IMR-90 (cell line): ENCODE data around the gene FTO. TPM values are rescaled to one million over a fixed set of nuclear protein-coding genes. Genes with fewer than 3 reads are reported as not detected.

Source experiments
- ATAC-seq: fragments of 200-7000 bp; cut with Tn5 transposase; 2 replicates; pipeline ENCODE4 v1.9.1; 2020; ENCODE audit warnings: low read depth, mild to moderate bottlenecking, moderate library complexity
- BruUV-seq: library from RNA; stranded (reverse); fragments of 400-500 nt; replicated peaks from 2 replicates; lab custom pipeline; 2021; lab: Mats Ljungman, UMichigan
- CTCF ChIA-PET: fragments of 300-600 bp; formaldehyde crosslinking; extraction: SDS; loops from one replicate; lab custom pipeline; 2021; ENCODE audit warnings: antibody characterized with exemption; lab: Yijun Ruan, JAX
- POLR2A ChIA-PET: fragments of 300-600 bp; sonication (Branson Sonifier 250); formaldehyde crosslinking; loops from one replicate; lab custom pipeline; 2022; ENCODE audit warnings: antibody characterized with exemption; ENCODE audit not compliant: unreplicated experiment; lab: Charles Lee
- DNase-seq: peaks from one replicate; pipeline ENCODE4 v3.0.0; 2013
- H2AFZ ChIP-seq: replicated peaks from 2 replicates; pipeline ENCODE3; 2013; ENCODE audit warnings: low read length, mild to moderate bottlenecking; ENCODE audit not compliant: poor library complexity
- H2AK5ac ChIP-seq: 2 replicates; pipeline ENCODE4 v1.6.1; 2013; ENCODE audit warnings: low read depth, low read length, inconsistent platforms
- H2AK9ac ChIP-seq: replicated peaks from 2 replicates; pipeline ENCODE3; 2013; ENCODE audit warnings: mild to moderate bottlenecking, low read depth, low read length, moderate library complexity; ENCODE audit not compliant: poor library complexity
- H2BK120ac ChIP-seq: 2 replicates; pipeline ENCODE4 v1.6.1; 2013; ENCODE audit warnings: low read depth, low read length, inconsistent platforms
- H2BK15ac ChIP-seq: 3 replicates; pipeline ENCODE4 v1.6.1; 2013; ENCODE audit warnings: low read depth, low read length, inconsistent platforms
- H2BK20ac ChIP-seq: 2 replicates; pipeline ENCODE4 v1.6.1; 2013; ENCODE audit warnings: low read depth, mild to moderate bottlenecking, inconsistent platforms, low read length, moderate library complexity
- H2BK5ac ChIP-seq: 2 replicates; pipeline ENCODE4 v1.6.1; 2013; ENCODE audit warnings: mild to moderate bottlenecking, low read depth, low read length, inconsistent platforms; ENCODE audit not compliant: poor library complexity, severe bottlenecking
- H3K14ac ChIP-seq: replicated peaks from 2 replicates; pipeline ENCODE4 v1.6.1; 2013; ENCODE audit warnings: low read depth, low read length, inconsistent platforms
- H3K18ac ChIP-seq: 2 replicates; pipeline ENCODE4 v1.6.1; 2013; ENCODE audit warnings: low read depth, low read length, control low read depth
- H3K23ac ChIP-seq: 2 replicates; pipeline ENCODE4 v1.6.1; 2013; ENCODE audit warnings: low read depth, low read length, inconsistent platforms
- H3K27ac ChIP-seq: 2 replicates; pipeline ENCODE4 v1.5.1; 2013; ENCODE audit warnings: mild to moderate bottlenecking, control low read depth, low read length; ENCODE audit not compliant: insufficient read depth
- H3K27me3 ChIP-seq: 2 replicates; pipeline ENCODE4 v1.6.1; 2013; ENCODE audit warnings: low read length; ENCODE audit not compliant: control insufficient read depth, insufficient read depth
- H3K36me3 ChIP-seq: 2 replicates; pipeline ENCODE4 v1.6.1; 2013; ENCODE audit warnings: low read length, mixed read lengths; ENCODE audit not compliant: control insufficient read depth, insufficient read depth
- H3K4ac ChIP-seq: 2 replicates; pipeline ENCODE4 v1.6.1; 2013; ENCODE audit warnings: low read depth, low read length, inconsistent platforms
- H3K4me1 ChIP-seq: 2 replicates; pipeline ENCODE4 v1.6.1; 2013; ENCODE audit warnings: low read length, mixed read lengths; ENCODE audit not compliant: control insufficient read depth, insufficient read depth
- H3K4me2 ChIP-seq: 2 replicates; pipeline ENCODE4 v1.6.1; 2013; ENCODE audit warnings: low read depth, mild to moderate bottlenecking, control low read depth, low read length, moderate library complexity
- H3K4me3 ChIP-seq: 2 replicates; pipeline ENCODE4 v1.5.1; 2013; ENCODE audit warnings: low read depth, mild to moderate bottlenecking, control low read depth, low read length, moderate library complexity; ENCODE audit not compliant: insufficient read depth
- H3K56ac ChIP-seq: 2 replicates; pipeline ENCODE4 v1.6.1; 2013; ENCODE audit warnings: low read length, inconsistent platforms; ENCODE audit not compliant: insufficient read depth; ENCODE audit errors: extremely low read depth
- H3K79me1 ChIP-seq, 2 experiments: 2 replicates each; pipeline ENCODE4 v1.6.1; 2013; ENCODE audit warnings: low read length in 2 of 2, inconsistent platforms in 1 of 2, low read depth in 1 of 2
- H3K9ac ChIP-seq: 2 replicates; pipeline ENCODE4 v1.6.1; 2013; ENCODE audit warnings: low read depth, low read length, control low read depth
- H3K9me1 ChIP-seq: 2 replicates; pipeline ENCODE4 v1.6.1; 2013; ENCODE audit warnings: low read length, inconsistent platforms; ENCODE audit not compliant: insufficient read depth
- H3K9me3 ChIP-seq: 2 replicates; pipeline ENCODE4 v1.6.1; 2013; ENCODE audit warnings: low read length; ENCODE audit not compliant: control insufficient read depth, insufficient read depth
- H4K20me1 ChIP-seq: 2 replicates; pipeline ENCODE4 v1.6.1; 2013; ENCODE audit warnings: low read length, inconsistent platforms; ENCODE audit not compliant: insufficient read depth
- H4K5ac ChIP-seq: 2 replicates; pipeline ENCODE4 v1.6.1; 2013; ENCODE audit warnings: mild to moderate bottlenecking, low read depth, low read length, control low read depth
- H4K8ac ChIP-seq, 2 experiments: 2 replicates each; pipeline ENCODE4 v1.6.1; 2013; ENCODE audit warnings: low read depth in 2 of 2, low read length in 2 of 2, control low read depth in 1 of 2, inconsistent platforms in 1 of 2
- H4K91ac ChIP-seq: 2 replicates; pipeline ENCODE4 v1.6.1; 2013; ENCODE audit warnings: low read depth, low read length, inconsistent platforms; ENCODE audit not compliant: insufficient read depth
- BHLHE40 ChIP-seq: fragments of 150-350 bp; IDR thresholded peaks from 2 replicates; pipeline ENCODE4 v1.6.1; 2016; ENCODE audit warnings: mild to moderate bottlenecking, low read depth, low read length
- CTCF ChIP-seq: conservative IDR thresholded peaks from 2 replicates; pipeline ENCODE4 v1.5.1; 2012; ENCODE audit warnings: mild to moderate bottlenecking, low read depth, low read length, improper control_type of control experiment
- FOS ChIP-seq: fragments of 150-350 bp; IDR thresholded peaks from 2 replicates; pipeline ENCODE4 v1.6.1; 2016; ENCODE audit warnings: low read depth, low read length
- MXI1 ChIP-seq: IDR thresholded peaks from 2 replicates; pipeline ENCODE4 v1.6.1; 2012; ENCODE audit warnings: low read depth, mild to moderate bottlenecking, low read length, moderate library complexity, borderline replicate concordance
- POLR2A ChIP-seq: IDR thresholded peaks from 2 replicates; pipeline ENCODE4 v1.6.1; 2012; ENCODE audit warnings: mild to moderate bottlenecking, low read depth, low read length
- RFX5 ChIP-seq: IDR thresholded peaks from 2 replicates; pipeline ENCODE4 v1.8.0; 2012; ENCODE audit warnings: low read depth, mild to moderate bottlenecking, low read length, moderate library complexity
- SMC3 ChIP-seq: fragments of 150-350 bp; IDR thresholded peaks from 2 replicates; pipeline ENCODE4 v1.6.1; 2016; ENCODE audit warnings: low read depth, mild to moderate bottlenecking, antibody characterized with exemption, low read length, moderate library complexity
- WGBS, 2 experiments: methylation state at CpG; one replicate each; pipeline versions ENCODE4 v1.1.5 to v1.1.7; 2013; ENCODE audit warnings: missing lambda C conversion rate in 2 of 2; ENCODE audit not compliant: insufficient read length in 1 of 2; ENCODE audit errors: extremely low coverage in 2 of 2; 5-methylcytosine and 5-hydroxymethylcytosine counted together
- dilution Hi-C: fragments of 300-500 bp; cut with HindIII; formaldehyde crosslinking; loops from one replicate; pipeline ENCODE4 v1.14.3; 2018; ENCODE audit warnings: low sequenced_read_pairs; ENCODE audit not compliant: unreplicated experiment
- in situ Hi-C: fragments of 300-500 bp; cut with MboI; formaldehyde crosslinking; loops from 3 replicates; pipeline ENCODE4 v1.14.3; 2019; ENCODE audit warnings: low sequenced_read_pairs, inconsistent platforms, mixed read lengths
- intact Hi-C: fragments of 100-400 bp; cut with micrococcal nuclease; formaldehyde crosslinking; loops from 2 replicates; pipeline ENCODE4 v1.10.0; 2022
- polyA plus RNA-seq, 3 experiments: library from polyadenylated mRNA; depleted of rRNA; stranded (reverse); fragments of >200 nt; gene quantifications; 2 replicates each; pipeline ENCODE4 v1.2.3, GENCODE V29; 2012; ENCODE audit warnings: low replicate concordance in 1 of 3
- total RNA-seq: library from RNA; depleted of rRNA; stranded (reverse); fragments of >200 nt; gene quantifications from 2 replicates; pipeline ENCODE4 v1.2.3, GENCODE V29; 2012

The FTO gene
- total and polyA plus RNA-seq, 2 of the 4 experiments (the other 2 are of a cell fraction): 70.3 to 132 TPM

- BruUV-seq: no TSS peak
- H2AK9ac ChIP-seq: no peak overlapping the region
- no peak overlapping the region for H2BK120ac ChIP-seq
- H3K79me1 ChIP-seq: peaks cover 13 to 34% of the 10 kb centered on the region in 2 experiments; a peak in 3 of 4 replicates
- no peak overlapping the region for H4K8ac ChIP-seq
- H3K4me1 ChIP-seq: peaks cover 15% of the 10 kb centered on the region
- intact Hi-C loops: no loop called here
- no peak overlapping the region for H2BK15ac ChIP-seq
- in situ Hi-C loops: no loop called here
- peaks cover 3% of the 10 kb centered on the region; the same call in 1 of the 2 replicates for H4K20me1 ChIP-seq
- no peak overlapping the region for H3K18ac ChIP-seq
- H3K36me3 ChIP-seq: peaks cover 3% of the 10 kb centered on the region; the same call in 1 of the 2 replicates
- no CpG with 5 or more reads among the region's 3 CpGs for WGBS, 2 experiments
- H3K27ac ChIP-seq: no peak overlapping the region; the same call in 1 of the 2 replicates
- peaks cover 17% of the 10 kb centered on the region for H3K9me1 ChIP-seq
- no peak overlapping the region for H3K9ac ChIP-seq
- H4K91ac ChIP-seq: no peak overlapping the region
- TF ChIP-seq SMC3: no peak
- no peak for TF ChIP-seq MXI1
- no peak for TF ChIP-seq CTCF
- no peak for TF ChIP-seq FOS
- TF ChIP-seq POLR2A: no peak
- TF ChIP-seq RFX5: no peak
- TF ChIP-seq BHLHE40: peak; percentile 68
- no peak overlapping the region for H3K4me3 ChIP-seq
- ATAC-seq: peak; percentile 65
- no peak overlapping the region for H2BK20ac ChIP-seq
- H3K14ac ChIP-seq: no peak overlapping the region
- DNase-seq: peak; percentile 51
- H2BK5ac ChIP-seq: no peak overlapping the region
- no peak overlapping the region for H2AK5ac ChIP-seq
- H3K56ac ChIP-seq: no peak overlapping the region
- ChIA-PET POLR2A (no interaction called here), CTCF (no interaction called here)
- no peaks in the 10 kb centered on the region for H3K9me3 ChIP-seq
- no peaks in the 10 kb centered on the region for H3K27me3 ChIP-seq
- no peak overlapping the region for H2AFZ ChIP-seq
- H3K4ac ChIP-seq: no peak overlapping the region
- H3K23ac ChIP-seq: no peak overlapping the region
- H3K4me2 ChIP-seq: no peak overlapping the region
- H4K5ac ChIP-seq: no peak overlapping the region
- dilution Hi-C loops: no loop called here
Observed at GRCh38 chr16:53908731-53909130, 204.8 kb downstream of the FTO start.
